MCF 10A (cell line): ENCODE data around the gene HARS1. TPM values are rescaled to one million over a fixed set of nuclear protein-coding genes. Genes with fewer than 3 reads are reported as not detected.

ENCODE experiments used
- BruUV-seq: library from RNA; stranded (reverse); fragments of 400-500 nt; replicated peaks from 2 replicates; lab custom pipeline; 2021; lab: Mats Ljungman, UMichigan
- CTCF ChIA-PET: fragments of 300-600 bp; sonication (Branson Sonifier 250); formaldehyde crosslinking; extraction: SDS; loops from one replicate; lab custom pipeline; 2021; ENCODE audit warnings: antibody characterized with exemption, inconsistent platforms; lab: Yijun Ruan, JAX
- POLR2A ChIA-PET: fragments of 300-600, 350-650 bp; sonication (Branson Sonifier 250); formaldehyde crosslinking; extraction: SDS; loops from one replicate; lab custom pipeline; 2020; ENCODE audit warnings: antibody characterized with exemption, inconsistent platforms; lab: Yijun Ruan, JAX
- DNase-seq: peaks from one replicate; pipeline ENCODE4 v3.0.0-alpha.2; 2018; ENCODE audit not compliant: unreplicated experiment
- H3K27ac Mint-ChIP-seq: one replicate; pipeline ENCODE4 v1.8.0; 2022; ENCODE audit warnings: mild to moderate bottlenecking, low read depth, mixed read lengths; ENCODE audit not compliant: unreplicated experiment
- H3K27me3 Mint-ChIP-seq: one replicate; pipeline ENCODE4 v1.8.0; 2022; ENCODE audit warnings: mixed read lengths; ENCODE audit not compliant: insufficient read depth, unreplicated experiment
- H3K36me3 Mint-ChIP-seq: one replicate; pipeline ENCODE4 v1.8.0; 2022; ENCODE audit warnings: mild to moderate bottlenecking, moderate library complexity, mixed read lengths; ENCODE audit not compliant: insufficient read depth, unreplicated experiment
- H3K4me1 Mint-ChIP-seq: one replicate; pipeline ENCODE4 v1.8.0; 2022; ENCODE audit warnings: mixed read lengths; ENCODE audit not compliant: insufficient read depth, unreplicated experiment
- H3K4me3 Mint-ChIP-seq: one replicate; pipeline ENCODE4 v1.8.0; 2022; ENCODE audit warnings: mild to moderate bottlenecking, moderate library complexity, mixed read lengths; ENCODE audit not compliant: unreplicated experiment
- H3K9me3 Mint-ChIP-seq: one replicate; pipeline ENCODE4 v1.8.0; 2022; ENCODE audit warnings: mixed read lengths; ENCODE audit not compliant: unreplicated experiment
- intact Hi-C: fragments of 100-400 bp; cut with micrococcal nuclease; formaldehyde crosslinking; loops from 2 replicates; pipeline ENCODE4 v1.14.1; 2022
- total RNA-seq: library from RNA; stranded (reverse); gene quantifications from 2 replicates; pipeline ENCODE4 v1.2.3, GENCODE V29; 2022
- TF ChIP-seq, protein P1 (sequence below): fragments of 200-600 bp; IDR thresholded peaks from one replicate; pipeline ENCODE4 v1.8.0; 2022; ENCODE audit warnings: antibody characterized with exemption, mild to moderate bottlenecking; ENCODE audit not compliant: unreplicated experiment

HARS1 gene
- total RNA-seq, 1 experiment from 2014 or later = 126 TPM

DNA sequence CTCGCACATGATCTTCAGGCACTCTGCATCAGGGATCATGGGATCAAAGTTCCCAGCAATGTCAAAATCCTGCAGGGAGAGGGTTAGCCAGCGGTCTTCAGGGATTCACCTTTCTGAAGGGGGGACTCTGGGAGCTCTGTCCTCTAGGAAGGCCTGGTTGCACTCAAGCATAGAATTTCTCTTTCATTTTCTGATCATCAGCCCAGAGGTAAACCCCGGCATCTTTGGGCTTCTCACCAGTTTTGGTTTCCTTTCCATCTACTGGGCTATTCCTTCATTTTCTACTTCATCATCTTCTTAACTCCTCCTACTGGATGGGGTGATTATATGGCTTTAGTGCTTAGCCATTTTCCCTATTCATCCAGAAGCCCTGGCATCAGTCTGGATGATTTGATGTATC is 13.2 kb downstream of the HARS1 start:
- intact Hi-C loops = no loop called here
- POLR2A ChIA-PET = interaction anchor here (0.9 to 3.8 kb wide), 4 partner anchors 13 to 45 kb away, joined by 3 to 24 read pairs (median 9); partner anchors contain the start of genes CD14, HARS1, HARS2 and IK
- TF ChIP-seq, protein P1, sequence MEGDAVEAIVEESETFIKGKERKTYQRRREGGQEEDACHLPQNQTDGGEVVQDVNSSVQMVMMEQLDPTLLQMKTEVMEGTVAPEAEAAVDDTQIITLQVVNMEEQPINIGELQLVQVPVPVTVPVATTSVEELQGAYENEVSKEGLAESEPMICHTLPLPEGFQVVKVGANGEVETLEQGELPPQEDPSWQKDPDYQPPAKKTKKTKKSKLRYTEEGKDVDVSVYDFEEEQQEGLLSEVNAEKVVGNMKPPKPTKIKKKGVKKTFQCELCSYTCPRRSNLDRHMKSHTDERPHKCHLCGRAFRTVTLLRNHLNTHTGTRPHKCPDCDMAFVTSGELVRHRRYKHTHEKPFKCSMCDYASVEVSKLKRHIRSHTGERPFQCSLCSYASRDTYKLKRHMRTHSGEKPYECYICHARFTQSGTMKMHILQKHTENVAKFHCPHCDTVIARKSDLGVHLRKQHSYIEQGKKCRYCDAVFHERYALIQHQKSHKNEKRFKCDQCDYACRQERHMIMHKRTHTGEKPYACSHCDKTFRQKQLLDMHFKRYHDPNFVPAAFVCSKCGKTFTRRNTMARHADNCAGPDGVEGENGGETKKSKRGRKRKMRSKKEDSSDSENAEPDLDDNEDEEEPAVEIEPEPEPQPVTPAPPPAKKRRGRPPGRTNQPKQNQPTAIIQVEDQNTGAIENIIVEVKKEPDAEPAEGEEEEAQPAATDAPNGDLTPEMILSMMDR = no peak
- Mint-ChIP-seq H3K4me1 (no peaks in the 10 kb centered on the region), H3K27ac (no peak overlapping the region), H3K4me3 (no peak overlapping the region), H3K9me3 (no peaks in the 10 kb centered on the region), H3K27me3 (no peaks in the 10 kb centered on the region), H3K36me3 (peaks cover 74% of the 10 kb centered on the region)
- no peak for DNase-seq
- CTCF ChIA-PET = no interaction called here
- BruUV-seq = no TSS peak

- TF ChIP-seq, protein P1 = no peak
- no peak overlapping the region for H3K27ac Mint-ChIP-seq
- H3K36me3 Mint-ChIP-seq = peaks cover 76% of the 10 kb centered on the region
- no peak for DNase-seq
- no peaks in the 10 kb centered on the region for H3K4me1 Mint-ChIP-seq
- no TSS peak for BruUV-seq
- H3K4me3 Mint-ChIP-seq = no peak overlapping the region
- H3K27me3 Mint-ChIP-seq = no peaks in the 10 kb centered on the region
- H3K9me3 Mint-ChIP-seq = no peaks in the 10 kb centered on the region
- intact Hi-C loops = no loop called here
- ChIA-PET CTCF (interaction anchor here (0.6 to 1.3 kb wide), 7 partner anchors 8 to 174 kb away, joined by 3 to 4 read pairs (median 3); partner anchors contain the start of genes HARS1, HARS2 and TMCO6), POLR2A (interaction anchor here (0.6 to 4.1 kb wide), 6 partner anchors 11 to 341 kb away, joined by 3 to 43 read pairs (median 3); partner anchors contain the start of genes HARS1, HARS2 and WDR55)
Measured at GRCh38 chr5:140674629-140675028, 16.5 kb downstream of the HARS1 start.

GRCh38 chr5:140674211-140674610 is 17.0 kb downstream of the HARS1 start:
- no peak overlapping the region for H3K4me3 Mint-ChIP-seq
- no peaks in the 10 kb centered on the region for H3K9me3 Mint-ChIP-seq
- no peaks in the 10 kb centered on the region for H3K27me3 Mint-ChIP-seq
- ChIA-PET POLR2A (interaction anchor here (0.8 to 4.1 kb wide), 4 partner anchors 10 to 26 kb away, joined by 3 to 43 read pairs (median 14); partner anchors contain the start of genes HARS1, HARS2, IK and NDUFA2), CTCF (interaction anchor here (0.6 to 1.3 kb wide), 5 partner anchors 8 to 175 kb away, joined by 3 to 4 read pairs (median 3); partner anchors contain the start of genes HARS1 and HARS2)
- peaks cover 76% of the 10 kb centered on the region for H3K36me3 Mint-ChIP-seq
- intact Hi-C loops = no loop called here
- DNase-seq = peak; percentile 11
- no TSS peak for BruUV-seq
- H3K4me1 Mint-ChIP-seq = no peaks in the 10 kb centered on the region
- TF ChIP-seq, protein P1 = no peak
- no peak overlapping the region for H3K27ac Mint-ChIP-seq

GRCh38 chr5:140673187-140673976 is 17.8 kb downstream of the HARS1 start, which contains the start of gene DND1:
Gene DND1, minus strand, starts transcription at chr5:140673576. Its CDS starts 34 bp downstream, at chr5:140673542.
- TF ChIP-seq, protein P1 = no peak
- Mint-ChIP-seq H3K4me1 (no peaks in the 10 kb centered on the region), H3K27me3 (no peaks in the 10 kb centered on the region), H3K4me3 (no peak within 1 kb of the TSS), H3K36me3 (peaks cover 76% of the 10 kb centered on the region), H3K27ac (no peak within 1 kb of the TSS), H3K9me3 (no peaks in the 10 kb centered on the region)
- POLR2A ChIA-PET = interaction anchor here (0.6 to 4.1 kb wide), 6 partner anchors 10 to 31 kb away, joined by 3 to 43 read pairs (median 3); partner anchors contain the start of genes HARS1, HARS2, IK and NDUFA2
- intact Hi-C loops = no loop called here
- no TSS peak for BruUV-seq
- DNase-seq = no peak
- CTCF ChIA-PET = no interaction called here
